DND-41 (cell line): ENCODE data around the gene PROZ.

Experiments used
- CTCF ChIP-seq: IDR thresholded peaks from 2 replicates; pipeline ENCODE4 v1.5.1; 2012; ENCODE audit warnings: borderline replicate concordance, low read length, moderate library complexity, mild to moderate bottlenecking; ENCODE audit not compliant: poor library complexity, severe bottlenecking; ENCODE audit errors: extremely low read depth
- EZH2 ChIP-seq: IDR thresholded peaks from 3 replicates; pipeline ENCODE4 v1.6.1; 2012; ENCODE audit warnings: borderline replicate concordance, low read depth, mild to moderate bottlenecking, moderate library complexity, low read length, inconsistent platforms; ENCODE audit not compliant: severe bottlenecking

GRCh38 chr13:113121928-113122471 lies 36.4 kb upstream of the PROZ start:
- TF ChIP-seq CTCF (no peak), EZH2 (no peak)
